ENCODE results near the gene LAYN. TPM values are rescaled to one million over a fixed set of nuclear protein-coding genes. Genes with fewer than 3 reads are reported as not detected.

The LAYN gene
- total RNA-seq, 1 donor from 2014 or later: 2.8 TPM

DNA sequence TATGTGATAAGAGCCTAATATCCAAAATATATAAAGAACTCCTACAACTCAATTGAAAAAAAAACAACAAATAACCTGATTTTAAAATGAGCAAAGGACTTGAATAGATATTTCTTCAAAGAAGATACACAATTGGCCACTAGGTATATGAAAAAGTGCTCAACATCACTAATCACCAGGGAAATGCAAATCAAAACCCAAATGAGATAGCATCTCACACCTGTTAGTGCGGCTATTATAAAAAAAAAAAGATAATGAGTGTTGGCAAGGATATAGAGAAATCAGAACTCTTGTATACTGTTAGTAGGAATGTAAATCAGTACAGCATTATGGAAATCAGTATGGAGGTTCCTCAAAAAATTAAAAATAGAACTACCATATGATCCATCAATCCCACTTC, 55.8 kb downstream of the LAYN start:
- Histone ChIP-seq H3K4me1 (peaks cover 10% of the 10 kb centered on the region), H3K9me3 (replicated peaks) (no peaks in the 10 kb centered on the region), H3K36me3 (no peaks in the 10 kb centered on the region), H3K27ac (replicated peaks) (no peak overlapping the region), H3K27me3 (ENCODE audit: low read depth) (no peaks in the 10 kb centered on the region), H3K4me3 (no peak overlapping the region)
- TF ChIP-seq CTCF (IDR thresholded peaks at IDR 0.05; ENCODE audit: borderline replicate concordance): no peak
- intact Hi-C loops (cut with micrococcal nuclease): no loop called here
- DNase-seq: no peak

GRCh38 chr11:111598148-111598547, 57.6 kb downstream of the LAYN start:
- no peaks in the 10 kb centered on the region for H3K36me3 ChIP-seq
- H3K4me1 ChIP-seq: peaks cover 24% of the 10 kb centered on the region
- H3K27me3 ChIP-seq (ENCODE audit: low read depth): no peaks in the 10 kb centered on the region
- no peak overlapping the region for H3K27ac ChIP-seq (replicated peaks)
- intact Hi-C loops (cut with micrococcal nuclease): no loop called here
- no peak for DNase-seq
- no peak for TF ChIP-seq CTCF (IDR thresholded peaks at IDR 0.05; ENCODE audit: borderline replicate concordance)
- H3K9me3 ChIP-seq (replicated peaks): no peaks in the 10 kb centered on the region
- peak overlapping the region; percentile 23 for H3K4me3 ChIP-seq

GRCh38 chr11:111598559-111598958, 58.0 kb downstream of the LAYN start:
- intact Hi-C loops (cut with micrococcal nuclease): no loop called here
- H3K4me3 ChIP-seq: no peak overlapping the region
- H3K4me1 ChIP-seq: peaks cover 28% of the 10 kb centered on the region
- TF ChIP-seq CTCF (IDR thresholded peaks at IDR 0.05; ENCODE audit: borderline replicate concordance): no peak
- H3K9me3 ChIP-seq (replicated peaks): no peaks in the 10 kb centered on the region
- H3K36me3 ChIP-seq: no peaks in the 10 kb centered on the region
- no peak overlapping the region for H3K27ac ChIP-seq (replicated peaks)
- DNase-seq: no peak
- no peaks in the 10 kb centered on the region for H3K27me3 ChIP-seq (ENCODE audit: low read depth)

GRCh38 chr11:111601636-111601978, 61.1 kb downstream of the LAYN start:
- intact Hi-C loops (cut with micrococcal nuclease): loop anchor here (5.0 kb wide), 1 partner anchor 176 kb away; no protein-coding TSS in a partner anchor
- no peaks in the 10 kb centered on the region for H3K9me3 ChIP-seq (replicated peaks)
- peak overlapping the region; percentile 84 for H3K4me3 ChIP-seq

DNA sequence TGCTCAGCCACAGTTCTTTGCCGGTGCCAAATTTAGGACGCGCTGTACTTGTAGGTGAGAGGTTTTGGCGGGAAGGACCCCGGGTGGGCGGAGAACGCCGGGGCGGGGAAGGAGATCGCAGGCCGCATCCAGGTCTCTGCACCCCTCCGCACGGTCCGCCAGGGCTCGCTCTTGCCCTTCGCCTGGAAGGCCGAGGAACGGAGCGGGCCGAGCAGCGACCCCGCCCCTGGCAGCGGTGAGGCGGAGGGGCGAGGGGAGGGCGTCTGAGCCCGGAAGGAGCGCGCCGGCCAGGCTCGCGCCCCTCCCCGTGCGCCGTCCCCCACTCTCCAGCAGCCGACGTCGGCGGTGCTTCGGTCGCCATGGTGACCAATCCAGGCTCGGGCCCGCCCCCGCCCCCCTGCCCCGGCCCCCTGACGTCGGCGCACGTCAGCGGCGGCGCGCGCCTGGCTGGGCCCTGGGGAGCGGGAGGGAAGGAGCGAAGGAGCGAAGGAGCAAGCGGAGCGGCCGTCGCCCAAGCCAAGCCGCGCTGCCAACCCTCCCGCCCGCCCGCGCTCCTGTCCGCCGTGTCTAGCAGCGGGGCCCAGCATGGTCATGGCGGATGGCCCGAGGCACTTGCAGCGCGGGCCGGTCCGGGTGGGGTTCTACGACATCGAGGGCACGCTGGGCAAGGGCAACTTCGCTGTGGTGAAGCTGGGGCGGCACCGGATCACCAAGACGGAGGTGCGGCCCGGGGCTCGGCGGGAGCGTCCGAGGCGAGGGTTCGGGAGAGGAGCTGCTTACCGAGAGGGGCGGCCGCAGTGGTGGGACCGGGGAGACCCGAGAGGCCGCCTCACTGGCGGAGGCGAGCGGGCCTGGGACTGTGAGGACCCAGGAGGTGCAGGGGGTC, 61.7 kb downstream of the LAYN start, which contains the start of gene SIK2:
TSS of gene SIK2 (plus strand) at position 471 of the 886 bp plus-strand sequence. CDS start at position 586, 115 bp downstream.
- H3K36me3 ChIP-seq: no peaks in the 10 kb centered on the region
- no peaks in the 10 kb centered on the region for H3K27me3 ChIP-seq (ENCODE audit: low read depth)
- TF ChIP-seq CTCF (IDR thresholded peaks at IDR 0.05; ENCODE audit: borderline replicate concordance): peak; percentile 94
- DNase-seq: peak; percentile 93
- peak within 1 kb of the TSS; percentile 95 for H3K27ac ChIP-seq (replicated peaks)
- intact Hi-C loops (cut with micrococcal nuclease): loop anchor here (5.0 kb wide), 1 partner anchor 175 kb away; no protein-coding TSS in a partner anchor
- no peaks in the 10 kb centered on the region for H3K9me3 ChIP-seq (replicated peaks)
- H3K4me1 ChIP-seq: peaks cover 65% of the 10 kb centered on the region
- H3K4me3 ChIP-seq: peak within 1 kb of the TSS; percentile 84

More at GRCh38 chr11:111601636-111601978, 61.1 kb downstream of the LAYN start:
- Histone ChIP-seq H3K4me1 (peaks cover 59% of the 10 kb centered on the region), H3K36me3 (no peaks in the 10 kb centered on the region), H3K27ac (replicated peaks) (peak overlapping the region; percentile 95), H3K27me3 (ENCODE audit: low read depth) (no peaks in the 10 kb centered on the region)
- no peak for DNase-seq
- TF ChIP-seq CTCF (IDR thresholded peaks at IDR 0.05; ENCODE audit: borderline replicate concordance): no peak

Measured in left ventricle myocardium inferior (tissue), 1 donor.